C4-2B (cell line): ENCODE results near the gene PACSIN2.

ENCODE experiments used
- ZFX ChIP-seq: fragments of 450-650 bp; IDR thresholded peaks from 2 replicates; pipeline ENCODE4 v1.6.1; 2017
- TF ChIP-seq, protein P1 (sequence below): fragments of 450-650 bp; conservative IDR thresholded peaks from 2 replicates; pipeline ENCODE4 v1.5.1; 2017; ENCODE audit warnings: mild to moderate bottlenecking

GRCh38 chr22:43060183-43060582 lies 45.2 kb upstream of the PACSIN2 start:
- TF ChIP-seq, protein P1, sequence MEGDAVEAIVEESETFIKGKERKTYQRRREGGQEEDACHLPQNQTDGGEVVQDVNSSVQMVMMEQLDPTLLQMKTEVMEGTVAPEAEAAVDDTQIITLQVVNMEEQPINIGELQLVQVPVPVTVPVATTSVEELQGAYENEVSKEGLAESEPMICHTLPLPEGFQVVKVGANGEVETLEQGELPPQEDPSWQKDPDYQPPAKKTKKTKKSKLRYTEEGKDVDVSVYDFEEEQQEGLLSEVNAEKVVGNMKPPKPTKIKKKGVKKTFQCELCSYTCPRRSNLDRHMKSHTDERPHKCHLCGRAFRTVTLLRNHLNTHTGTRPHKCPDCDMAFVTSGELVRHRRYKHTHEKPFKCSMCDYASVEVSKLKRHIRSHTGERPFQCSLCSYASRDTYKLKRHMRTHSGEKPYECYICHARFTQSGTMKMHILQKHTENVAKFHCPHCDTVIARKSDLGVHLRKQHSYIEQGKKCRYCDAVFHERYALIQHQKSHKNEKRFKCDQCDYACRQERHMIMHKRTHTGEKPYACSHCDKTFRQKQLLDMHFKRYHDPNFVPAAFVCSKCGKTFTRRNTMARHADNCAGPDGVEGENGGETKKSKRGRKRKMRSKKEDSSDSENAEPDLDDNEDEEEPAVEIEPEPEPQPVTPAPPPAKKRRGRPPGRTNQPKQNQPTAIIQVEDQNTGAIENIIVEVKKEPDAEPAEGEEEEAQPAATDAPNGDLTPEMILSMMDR, result peak; percentile 87
- TF ChIP-seq ZFX, result no peak
